ENCODE measurements around the gene CREB3L2. TPM values are rescaled to one million over a fixed set of nuclear protein-coding genes. Genes with fewer than 3 reads are reported as not detected.
"Not testable (repeated sequence)": the region's sequence is repeated elsewhere in the genome, so short reads cannot be mapped to it uniquely, and the experiment has no call there.

CREB3L2 gene
- total RNA-seq, 1 donor from 2014 or later: 50.6 TPM

DNA sequence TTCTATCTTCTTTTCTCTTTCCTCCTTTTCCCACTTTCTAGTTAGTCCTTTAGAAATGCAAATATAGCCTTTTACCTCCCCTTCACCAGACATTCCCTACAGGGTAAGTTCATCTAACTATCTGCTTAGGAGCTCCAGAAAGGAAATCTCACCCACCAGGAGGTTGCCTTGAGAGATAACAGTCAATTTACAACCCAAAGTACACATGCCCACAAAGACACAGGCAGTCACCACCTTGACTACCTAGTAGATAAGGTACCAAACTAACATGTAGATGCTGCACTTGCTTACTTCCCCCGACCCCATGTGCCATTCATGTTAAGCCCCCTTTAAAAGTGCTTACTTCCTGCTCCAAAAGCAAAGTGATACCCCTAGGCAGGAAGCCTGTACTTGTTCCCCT, 12.8 kb upstream of the CREB3L2 start:
- no peaks in the 10 kb centered on the region for H3K36me3 Mint-ChIP-seq (ENCODE audit: low read depth, unreplicated experiment)
- H3K27ac Mint-ChIP-seq (ENCODE audit: unreplicated experiment): no peak overlapping the region
- H3K27me3 Mint-ChIP-seq (ENCODE audit: unreplicated experiment): no peaks in the 10 kb centered on the region
- peaks cover 15% of the 10 kb centered on the region for H3K4me1 Mint-ChIP-seq (ENCODE audit: unreplicated experiment)
- TF ChIP-seq CTCF (IDR thresholded peaks at IDR 0.05; ENCODE audit: unreplicated experiment): no peak
- no peak for DNase-seq (ENCODE audit: low spot score)
- H3K4me3 Mint-ChIP-seq (ENCODE audit: unreplicated experiment): no peak overlapping the region
- H3K9me3 Mint-ChIP-seq (ENCODE audit: unreplicated experiment): no peaks in the 10 kb centered on the region

- H3K4me3 Mint-ChIP-seq (ENCODE audit: unreplicated experiment); DNase-seq (ENCODE audit: low spot score); H3K36me3 Mint-ChIP-seq (ENCODE audit: low read depth, unreplicated experiment); H3K27ac Mint-ChIP-seq (ENCODE audit: unreplicated experiment); H3K27me3 Mint-ChIP-seq (ENCODE audit: unreplicated experiment); H3K9me3 Mint-ChIP-seq (ENCODE audit: unreplicated experiment): not testable (repeated sequence)
- H3K4me1 Mint-ChIP-seq (ENCODE audit: unreplicated experiment): peaks cover 14% of the 10 kb centered on the region
Measured at GRCh38 chr7:138014201-138014600, 12.3 kb upstream of the CREB3L2 start.

- TF ChIP-seq CTCF (IDR thresholded peaks at IDR 0.05; ENCODE audit: unreplicated experiment): no peak
- DNase-seq (ENCODE audit: low spot score): no peak
- Mint-ChIP-seq H3K4me1 (ENCODE audit: unreplicated experiment) (no peaks in the 10 kb centered on the region), H3K27ac (ENCODE audit: unreplicated experiment) (no peak overlapping the region), H3K36me3 (ENCODE audit: low read depth, unreplicated experiment) (no peaks in the 10 kb centered on the region), H3K9me3 (ENCODE audit: unreplicated experiment) (no peaks in the 10 kb centered on the region), H3K4me3 (ENCODE audit: unreplicated experiment) (no peak overlapping the region), H3K27me3 (ENCODE audit: unreplicated experiment) (no peaks in the 10 kb centered on the region)
Measured at GRCh38 chr7:138009350-138009653, 7.4 kb upstream of the CREB3L2 start.

- peak; percentile 88 for TF ChIP-seq CTCF (IDR thresholded peaks at IDR 0.05; ENCODE audit: unreplicated experiment)
- Mint-ChIP-seq H3K27ac (ENCODE audit: unreplicated experiment) (no peak overlapping the region), H3K4me3 (ENCODE audit: unreplicated experiment) (no peak overlapping the region), H3K27me3 (ENCODE audit: unreplicated experiment) (no peaks in the 10 kb centered on the region), H3K9me3 (ENCODE audit: unreplicated experiment) (no peaks in the 10 kb centered on the region), H3K36me3 (ENCODE audit: low read depth, unreplicated experiment) (no peaks in the 10 kb centered on the region), H3K4me1 (ENCODE audit: unreplicated experiment) (no peaks in the 10 kb centered on the region)
- peak; percentile 23 for DNase-seq (ENCODE audit: low spot score)
Measured at GRCh38 chr7:138008588-138009349, 6.9 kb upstream of the CREB3L2 start.

GRCh38 chr7:138008019-138008587, 6.2 kb upstream of the CREB3L2 start:
- no peak overlapping the region for H3K4me3 Mint-ChIP-seq (ENCODE audit: unreplicated experiment)
- no peak for TF ChIP-seq CTCF (IDR thresholded peaks at IDR 0.05; ENCODE audit: unreplicated experiment)
- H3K27me3 Mint-ChIP-seq (ENCODE audit: unreplicated experiment): no peaks in the 10 kb centered on the region
- no peaks in the 10 kb centered on the region for H3K36me3 Mint-ChIP-seq (ENCODE audit: low read depth, unreplicated experiment)
- DNase-seq (ENCODE audit: low spot score): no peak
- no peaks in the 10 kb centered on the region for H3K9me3 Mint-ChIP-seq (ENCODE audit: unreplicated experiment)
- H3K27ac Mint-ChIP-seq (ENCODE audit: unreplicated experiment): no peak overlapping the region
- H3K4me1 Mint-ChIP-seq (ENCODE audit: unreplicated experiment): no peaks in the 10 kb centered on the region
